IPS-20b (cell line): Measurements from ENCODE around the gene KDM4C.

Experiments
- H3K27ac ChIP-seq: one replicate; pipeline ENCODE4 v1.5.1; 2013; ENCODE audit warnings: low read length
- H3K27me3 ChIP-seq: 2 replicates; pipeline ENCODE4 v1.6.1; 2013; ENCODE audit warnings: mild to moderate bottlenecking, low read length, inconsistent platforms; ENCODE audit not compliant: insufficient read depth
- H3K36me3 ChIP-seq: 2 replicates; pipeline ENCODE4 v1.6.1; 2013; ENCODE audit warnings: low read depth, mild to moderate bottlenecking, inconsistent platforms, low read length, moderate library complexity; ENCODE audit not compliant: insufficient read depth
- H3K4me1 ChIP-seq: 2 replicates; pipeline ENCODE4 v1.6.1; 2013; ENCODE audit warnings: mild to moderate bottlenecking, control low read depth, inconsistent platforms, low read length, moderate library complexity; ENCODE audit not compliant: insufficient read depth
- H3K4me3 ChIP-seq: 2 replicates; pipeline ENCODE4 v1.5.1; 2013; ENCODE audit warnings: mild to moderate bottlenecking, low read length, inconsistent platforms
- H3K9ac ChIP-seq: 2 replicates; pipeline ENCODE4 v1.6.1; 2013; ENCODE audit warnings: low read depth, mild to moderate bottlenecking, inconsistent platforms, low read length, moderate library complexity
- H3K9me3 ChIP-seq: 2 replicates; pipeline ENCODE4 v1.6.1; 2013; ENCODE audit warnings: mild to moderate bottlenecking, low read depth, low read length, inconsistent platforms; ENCODE audit not compliant: insufficient read depth

Gene KDM4C

GRCh38 chr9:7153134-7153533, 395.4 kb downstream of the KDM4C start:
- no peak overlapping the region for H3K9ac ChIP-seq
- H3K27ac ChIP-seq, result no peak overlapping the region
- no peak overlapping the region for H3K4me3 ChIP-seq
- no peaks in the 10 kb centered on the region; the same call in 1 of the 2 replicates for H3K4me1 ChIP-seq
- no peaks in the 10 kb centered on the region for H3K27me3 ChIP-seq
- no peaks in the 10 kb centered on the region for H3K9me3 ChIP-seq
- H3K36me3 ChIP-seq, result no peaks in the 10 kb centered on the region

GRCh38 chr9:7153566-7153965, 395.8 kb downstream of the KDM4C start:
- Histone ChIP-seq H3K9me3 (no peaks in the 10 kb centered on the region), H3K36me3 (no peaks in the 10 kb centered on the region), H3K4me3 (no peak overlapping the region), H3K9ac (no peak overlapping the region), H3K4me1 (no peaks in the 10 kb centered on the region; the same call in 1 of the 2 replicates), H3K27ac (no peak overlapping the region), H3K27me3 (no peaks in the 10 kb centered on the region)

- Histone ChIP-seq H3K36me3 (no peaks in the 10 kb centered on the region), H3K9ac (no peak overlapping the region), H3K27me3 (no peaks in the 10 kb centered on the region), H3K27ac (no peak overlapping the region), H3K4me3 (no peak overlapping the region), H3K9me3 (no peaks in the 10 kb centered on the region), H3K4me1 (no peaks in the 10 kb centered on the region; the same call in 1 of the 2 replicates)
Measured at GRCh38 chr9:7154003-7154619, 396.3 kb downstream of the KDM4C start.

- H3K4me3 ChIP-seq, result no peak overlapping the region
- no peaks in the 10 kb centered on the region for H3K36me3 ChIP-seq
- no peaks in the 10 kb centered on the region for H3K27me3 ChIP-seq
- no peaks in the 10 kb centered on the region; the same call in 1 of the 2 replicates for H3K4me1 ChIP-seq
- H3K27ac ChIP-seq, result no peak overlapping the region
- H3K9ac ChIP-seq, result no peak overlapping the region
- H3K9me3 ChIP-seq, result no peaks in the 10 kb centered on the region
Measured at GRCh38 chr9:7154650-7155049, 396.9 kb downstream of the KDM4C start.

GRCh38 chr9:7161469-7161868, 403.7 kb downstream of the KDM4C start:
- no peaks in the 10 kb centered on the region for H3K4me1 ChIP-seq
- H3K9me3 ChIP-seq, result no peaks in the 10 kb centered on the region
- no peak overlapping the region for H3K4me3 ChIP-seq
- no peaks in the 10 kb centered on the region for H3K27me3 ChIP-seq
- no peaks in the 10 kb centered on the region for H3K36me3 ChIP-seq
- H3K9ac ChIP-seq, result no peak overlapping the region
- H3K27ac ChIP-seq, result no peak overlapping the region

GRCh38 chr9:7163932-7164331, 406.2 kb downstream of the KDM4C start:
- no peak overlapping the region for H3K9ac ChIP-seq

GRCh38 chr9:7164440-7165330, 406.9 kb downstream of the KDM4C start:
- Histone ChIP-seq H3K4me3 (no peak overlapping the region), H3K4me1 (no peaks in the 10 kb centered on the region), H3K9me3 (no peaks in the 10 kb centered on the region), H3K9ac (no peak overlapping the region), H3K27ac (no peak overlapping the region), H3K27me3 (no peaks in the 10 kb centered on the region), H3K36me3 (no peaks in the 10 kb centered on the region; the same call in 1 of the 2 replicates)

More at GRCh38 chr9:7163932-7164331, 406.2 kb downstream of the KDM4C start:
- Histone ChIP-seq H3K36me3 (no peaks in the 10 kb centered on the region), H3K9me3 (no peaks in the 10 kb centered on the region), H3K27me3 (no peaks in the 10 kb centered on the region), H3K27ac (no peak overlapping the region), H3K4me3 (no peak overlapping the region), H3K4me1 (no peaks in the 10 kb centered on the region)

- Histone ChIP-seq H3K36me3 (peaks cover 5% of the 10 kb centered on the region; the same call in 1 of the 2 replicates), H3K4me3 (no peak overlapping the region), H3K4me1 (no peaks in the 10 kb centered on the region), H3K27me3 (no peaks in the 10 kb centered on the region), H3K27ac (no peak overlapping the region), H3K9me3 (no peaks in the 10 kb centered on the region), H3K9ac (no peak overlapping the region)
Measured at GRCh38 chr9:7165331-7165975, 407.7 kb downstream of the KDM4C start.

GRCh38 chr9:7166074-7166473, 408.3 kb downstream of the KDM4C start:
- Histone ChIP-seq H3K9ac (no peak overlapping the region), H3K9me3 (no peaks in the 10 kb centered on the region), H3K4me1 (peaks cover 5% of the 10 kb centered on the region), H3K36me3 (peaks cover 5% of the 10 kb centered on the region; the same call in 1 of the 2 replicates), H3K4me3 (no peak overlapping the region), H3K27me3 (no peaks in the 10 kb centered on the region), H3K27ac (no peak overlapping the region)

- Histone ChIP-seq H3K4me1 (peaks cover 19% of the 10 kb centered on the region), H3K36me3 (peaks cover 5% of the 10 kb centered on the region; the same call in 1 of the 2 replicates), H3K9ac (no peak overlapping the region), H3K27me3 (no peaks in the 10 kb centered on the region), H3K9me3 (no peaks in the 10 kb centered on the region), H3K4me3 (no peak overlapping the region), H3K27ac (no peak overlapping the region)
Measured at GRCh38 chr9:7169717-7170389, 412.1 kb downstream of the KDM4C start.

GRCh38 chr9:7171396-7172153, 413.8 kb downstream of the KDM4C start:
- Histone ChIP-seq H3K36me3 (peaks cover 5% of the 10 kb centered on the region; the same call in 1 of the 2 replicates), H3K27me3 (no peaks in the 10 kb centered on the region), H3K27ac (no peak overlapping the region), H3K4me1 (peaks cover 19% of the 10 kb centered on the region), H3K4me3 (no peak overlapping the region), H3K9ac (no peak overlapping the region), H3K9me3 (no peaks in the 10 kb centered on the region)
